Activated effector memory CD4-positive, alpha-beta T cell treated with Interleukin-2 at 50 U/mL for 16 hours (primary cell): ENCODE data around the gene NSF.
"Not testable (repeated sequence)": the region's sequence is repeated elsewhere in the genome, so short reads cannot be mapped to it uniquely, and the experiment has no call there.

Source experiments
- DNase-seq: peaks from one replicate; pipeline ENCODE4 v3.0.0-alpha.2; 2020

NSF gene

GRCh38 chr17:46590157-46591146 lies at the start of gene NSF:
NSF (plus strand) TSS chr17:46590669; CDS start chr17:46590776, 107 bp downstream.
- DNase-seq: not testable (repeated sequence)

- DNase-seq: peak; percentile 0
These were observed 41.9 kb upstream of the NSF start for GRCh38 chr17:46548607-46549006.

GRCh38 chr17:46559155-46559554 lies 31.3 kb upstream of the NSF start:
- not testable (repeated sequence) for DNase-seq

GRCh38 chr17:46560048-46560447 lies 30.4 kb upstream of the NSF start:
- DNase-seq: not testable (repeated sequence)

- not testable (repeated sequence) for DNase-seq
These were observed 24.2 kb upstream of the NSF start for GRCh38 chr17:46566284-46566683.

- DNase-seq: not testable (repeated sequence)
These were observed 23.5 kb upstream of the NSF start for GRCh38 chr17:46566980-46567379.

- DNase-seq: not testable (repeated sequence)
These were observed 18.7 kb upstream of the NSF start for GRCh38 chr17:46571796-46572195.

- peak; percentile 74 for DNase-seq
These were observed 11.1 kb upstream of the NSF start, which contains the start of gene ARL17A for GRCh38 chr17:46579083-46580075. ARL17A (minus strand) TSS chr17:46579691; CDS start chr17:46576322, 3,369 bp downstream.

GRCh38 chr17:46580082-46580481 lies 10.4 kb upstream of the NSF start:
- not testable (repeated sequence) for DNase-seq

GRCh38 chr17:46585444-46585843 lies 5.0 kb upstream of the NSF start:
- DNase-seq: not testable (repeated sequence)

GRCh38 chr17:46591332-46591731 lies 863 bp downstream of the NSF start:
- not testable (repeated sequence) for DNase-seq

- DNase-seq: not testable (repeated sequence)
These were observed 8.0 kb downstream of the NSF start for GRCh38 chr17:46598344-46598931.

- DNase-seq: not testable (repeated sequence)
These were observed 10.3 kb downstream of the NSF start for GRCh38 chr17:46600767-46601166.

- not testable (repeated sequence) for DNase-seq
These were observed 12.7 kb downstream of the NSF start for GRCh38 chr17:46603125-46603524.

- DNase-seq: not testable (repeated sequence)
These were observed 20.8 kb downstream of the NSF start for GRCh38 chr17:46611304-46611703.

- not testable (repeated sequence) for DNase-seq
These were observed 23.4 kb downstream of the NSF start for GRCh38 chr17:46613876-46614275.

GRCh38 chr17:46617121-46617520 lies 26.7 kb downstream of the NSF start:
- DNase-seq: not testable (repeated sequence)

GRCh38 chr17:46618975-46619374 lies 28.5 kb downstream of the NSF start:
- not testable (repeated sequence) for DNase-seq

GRCh38 chr17:46623790-46624189 lies 33.3 kb downstream of the NSF start:
- not testable (repeated sequence) for DNase-seq

- DNase-seq: not testable (repeated sequence)
These were observed 34.3 kb downstream of the NSF start for GRCh38 chr17:46624726-46625125.

GRCh38 chr17:46627452-46627851 lies 37.0 kb downstream of the NSF start:
- not testable (repeated sequence) for DNase-seq

GRCh38 chr17:46628753-46629436 lies 38.4 kb downstream of the NSF start:
- not testable (repeated sequence) for DNase-seq
